ENCODE data around the gene BLID.

The BLID gene

GRCh38 chr11:122150216-122151124, 34.5 kb upstream of the BLID start:
- no peak for TF ChIP-seq CTCF (IDR thresholded peaks at IDR 0.05; ENCODE audit: low read depth, low read length, missing control alignments)
- H3K4me3 ChIP-seq (ENCODE audit: low read depth, low read length) = no peak overlapping the region
- no peak for DNase-seq (ENCODE audit: low read depth)

GRCh38 chr11:122149202-122149601, 33.2 kb upstream of the BLID start:
- no peak for TF ChIP-seq CTCF (IDR thresholded peaks at IDR 0.05; ENCODE audit: low read depth, low read length, missing control alignments)
- H3K4me3 ChIP-seq (ENCODE audit: low read depth, low read length) = no peak overlapping the region
- no peak for DNase-seq (ENCODE audit: low read depth)

GRCh38 chr11:122146475-122146874, 30.5 kb upstream of the BLID start:
- H3K4me3 ChIP-seq (ENCODE audit: low read depth, low read length) = no peak overlapping the region
- DNase-seq (ENCODE audit: low read depth) = no peak
- no peak for TF ChIP-seq CTCF (IDR thresholded peaks at IDR 0.05; ENCODE audit: low read depth, low read length, missing control alignments)

GRCh38 chr11:122145715-122146274, 29.8 kb upstream of the BLID start:
- DNase-seq (ENCODE audit: low read depth) = no peak
- no peak overlapping the region for H3K4me3 ChIP-seq (ENCODE audit: low read depth, low read length)
- no peak for TF ChIP-seq CTCF (IDR thresholded peaks at IDR 0.05; ENCODE audit: low read depth, low read length, missing control alignments)

GRCh38 chr11:122144752-122145151, 28.7 kb upstream of the BLID start:
- no peak for TF ChIP-seq CTCF (IDR thresholded peaks at IDR 0.05; ENCODE audit: low read depth, low read length, missing control alignments)

GRCh38 chr11:122141725-122142124, 25.7 kb upstream of the BLID start:
- no peak for DNase-seq (ENCODE audit: low read depth)

More at GRCh38 chr11:122144752-122145151, 28.7 kb upstream of the BLID start:
- no peak overlapping the region for H3K4me3 ChIP-seq (ENCODE audit: low read depth, low read length)
- no peak for DNase-seq (ENCODE audit: low read depth)

More at GRCh38 chr11:122141725-122142124, 25.7 kb upstream of the BLID start:
- no peak overlapping the region for H3K4me3 ChIP-seq (ENCODE audit: low read depth, low read length)
- no peak for TF ChIP-seq CTCF (IDR thresholded peaks at IDR 0.05; ENCODE audit: low read depth, low read length, missing control alignments)
